IPS DF 6.9 (cell line): ENCODE measurements around the gene SLC9B1.
"Not testable (repeated sequence)": the region's sequence is repeated elsewhere in the genome, so short reads cannot be mapped to it uniquely, and the experiment has no call there.

Experiments used
- DNase-seq: peaks from one replicate; pipeline ENCODE4 v3.0.0-alpha.2; 2013; ENCODE audit warnings: low read depth, low spot score
- H3K27ac ChIP-seq: one replicate; pipeline ENCODE4 v1.5.1; 2013; ENCODE audit warnings: low read length, control low read depth
- H3K27me3 ChIP-seq: 2 replicates; pipeline ENCODE4 v1.6.1; 2013; ENCODE audit warnings: mild to moderate bottlenecking, low read length; ENCODE audit not compliant: control insufficient read depth, insufficient read depth
- H3K36me3 ChIP-seq: 2 replicates; pipeline ENCODE4 v1.6.1; 2013; ENCODE audit warnings: low read length; ENCODE audit not compliant: control insufficient read depth, insufficient read depth
- H3K4me1 ChIP-seq: 2 replicates; pipeline ENCODE4 v1.6.1; 2013; ENCODE audit warnings: low read length; ENCODE audit not compliant: control insufficient read depth, insufficient read depth
- H3K4me3 ChIP-seq: 2 replicates; pipeline ENCODE4 v1.5.1; 2013; ENCODE audit warnings: mild to moderate bottlenecking, low read length
- H3K9me3 ChIP-seq: 2 replicates; pipeline ENCODE4 v1.6.1; 2013; ENCODE audit warnings: low read length, inconsistent platforms; ENCODE audit not compliant: control insufficient read depth, insufficient read depth
- WGBS: extraction: QIAGEN DNeasy Blood & Tissue Kit; methylation state at CpG from one replicate; pipeline ENCODE4 v1.1.7; 2013; ENCODE audit warnings: mixed read lengths, missing lambda C conversion rate; ENCODE audit not compliant: insufficient read length, insufficient coverage; 5-methylcytosine and 5-hydroxymethylcytosine counted together

SLC9B1 gene

GRCh38 chr4:102945066-102945465, 74.4 kb downstream of the SLC9B1 start:
- Histone ChIP-seq H3K4me1 (no peaks in the 10 kb centered on the region), H3K27me3 (no peaks in the 10 kb centered on the region), H3K4me3 (no peak overlapping the region), H3K27ac (no peak overlapping the region), H3K36me3 (no peaks in the 10 kb centered on the region), H3K9me3 (no peaks in the 10 kb centered on the region)
- DNase-seq: no peak
- no CpG with 5 or more reads among the region's 3 CpGs for WGBS

GRCh38 chr4:102938063-102938462, 81.4 kb downstream of the SLC9B1 start:
- H3K9me3 ChIP-seq, H3K4me1 ChIP-seq, H3K27me3 ChIP-seq, H3K4me3 ChIP-seq, H3K36me3 ChIP-seq, DNase-seq, H3K27ac ChIP-seq: not testable (repeated sequence)
- WGBS: no CpG with 5 or more reads among the region's 2 CpGs

- no peak overlapping the region for H3K4me3 ChIP-seq
- H3K27ac ChIP-seq: no peak overlapping the region
- DNase-seq: no peak
- H3K27me3 ChIP-seq: no peaks in the 10 kb centered on the region
- H3K9me3 ChIP-seq: no peaks in the 10 kb centered on the region
- no peaks in the 10 kb centered on the region; the same call in 1 of the 2 replicates for H3K4me1 ChIP-seq
- WGBS: no CpG with 5 or more reads among the region's 2 CpGs
- H3K36me3 ChIP-seq: no peaks in the 10 kb centered on the region
Measured at GRCh38 chr4:102935716-102936115, 83.8 kb downstream of the SLC9B1 start.

DNA sequence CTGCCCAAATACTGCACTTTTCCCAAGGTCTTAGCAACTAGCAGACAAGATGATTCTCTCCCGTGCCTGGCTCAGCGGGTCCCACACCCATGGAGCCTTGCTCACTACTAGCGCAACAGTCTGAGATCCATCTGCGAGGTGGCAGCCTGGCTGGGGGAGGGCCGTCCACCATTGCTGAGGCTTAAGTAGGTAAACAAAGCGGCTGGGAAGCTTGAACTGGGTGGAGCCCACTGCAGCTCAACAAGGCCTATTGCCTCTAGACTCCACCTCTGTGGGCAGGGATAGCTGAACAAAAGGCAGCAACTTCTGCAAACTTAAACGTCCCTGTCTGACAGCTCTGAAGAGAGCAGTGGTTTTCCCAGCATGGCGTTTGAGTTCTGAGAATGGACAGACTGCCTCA, 99.8 kb downstream of the SLC9B1 start:
- no CpG with 5 or more reads among the region's 8 CpGs for WGBS

DNA sequence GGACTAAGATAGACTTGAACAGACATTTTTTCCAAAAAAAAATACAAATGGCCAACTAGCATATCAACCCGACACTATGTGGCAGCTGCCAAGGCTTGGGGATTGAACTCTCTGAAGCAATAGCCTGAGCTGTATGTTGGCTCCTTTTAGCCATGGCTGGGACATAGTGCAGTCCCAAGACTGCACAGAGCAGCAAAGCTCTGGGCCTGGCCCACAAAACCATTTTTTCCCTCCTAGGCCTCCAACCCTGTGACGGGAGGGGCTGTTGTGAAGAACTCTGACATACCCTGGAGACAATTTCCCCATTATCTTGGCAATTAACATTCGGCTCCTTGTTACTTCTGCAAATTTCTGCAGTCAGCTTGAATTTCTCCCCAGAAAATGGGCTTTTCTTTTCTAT, 100.6 kb downstream of the SLC9B1 start:
- no peak overlapping the region for H3K27ac ChIP-seq
- H3K4me1 ChIP-seq: no peaks in the 10 kb centered on the region
- no peak overlapping the region for H3K4me3 ChIP-seq
- DNase-seq: no peak
- WGBS: no CpG with 5 or more reads among the region's 3 CpGs
- H3K36me3 ChIP-seq: no peaks in the 10 kb centered on the region
- H3K27me3 ChIP-seq: no peaks in the 10 kb centered on the region
- no peaks in the 10 kb centered on the region for H3K9me3 ChIP-seq

More for the DNA sequence above, 99.8 kb downstream of the SLC9B1 start:
- DNase-seq, H3K27me3 ChIP-seq, H3K36me3 ChIP-seq, H3K4me3 ChIP-seq, H3K4me1 ChIP-seq, H3K9me3 ChIP-seq, H3K27ac ChIP-seq: not testable (repeated sequence)

DNA sequence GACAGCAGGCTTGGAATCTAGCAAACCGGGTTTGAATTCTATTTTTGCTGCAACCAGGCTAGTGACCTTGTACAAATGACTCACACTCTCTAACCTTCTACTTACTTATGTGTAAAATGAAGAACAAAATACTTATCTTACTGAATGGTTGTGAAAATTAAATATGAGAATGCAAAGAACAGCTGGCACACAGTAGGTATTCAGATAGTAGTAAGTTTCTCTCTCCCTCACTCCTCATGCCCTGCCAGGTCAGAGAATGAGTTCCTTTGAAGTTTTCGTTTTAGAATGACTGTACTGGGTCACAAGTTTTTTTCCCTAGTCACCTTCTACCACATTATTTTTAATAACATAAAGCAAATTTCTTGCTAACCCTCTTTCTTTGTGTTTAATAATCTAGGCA, 117.7 kb downstream of the SLC9B1 start:
- Histone ChIP-seq H3K36me3 (no peaks in the 10 kb centered on the region), H3K4me1 (no peaks in the 10 kb centered on the region), H3K4me3 (no peak overlapping the region), H3K9me3 (no peaks in the 10 kb centered on the region), H3K27me3 (no peaks in the 10 kb centered on the region), H3K27ac (no peak overlapping the region)
- DNase-seq: no peak
- no CpG with 5 or more reads among the region's 2 CpGs for whole genome bisulfite sequencing

- H3K27me3 ChIP-seq, DNase-seq, H3K9me3 ChIP-seq, H3K4me3 ChIP-seq, H3K36me3 ChIP-seq, H3K27ac ChIP-seq, H3K4me1 ChIP-seq: not testable (repeated sequence)
- no CpG with 5 or more reads among the region's 3 CpGs for WGBS
Measured at GRCh38 chr4:102897610-102898009, 121.9 kb downstream of the SLC9B1 start.

DNA sequence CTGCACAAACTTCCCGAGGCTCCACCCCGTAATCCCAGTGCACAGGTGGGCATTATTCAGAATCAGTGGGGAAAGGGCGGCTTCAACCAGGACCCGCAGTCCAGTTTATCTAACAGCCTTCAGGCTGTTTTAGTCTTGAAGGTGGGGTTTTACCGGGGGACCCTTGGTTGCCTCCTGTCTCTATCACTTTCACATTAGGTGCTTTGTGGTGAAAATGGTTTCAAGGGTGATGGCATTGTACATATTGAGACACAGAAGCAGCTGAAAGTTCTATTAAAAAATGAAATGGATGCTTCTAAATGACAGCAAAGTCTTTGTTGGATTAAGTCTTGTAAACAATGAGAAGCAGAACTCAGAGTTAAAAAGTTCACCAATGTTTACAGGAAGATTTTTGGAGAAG, 123.0 kb downstream of the SLC9B1 start:
- not testable (repeated sequence) for H3K27me3 ChIP-seq, DNase-seq, H3K4me3 ChIP-seq, H3K27ac ChIP-seq, H3K9me3 ChIP-seq, H3K4me1 ChIP-seq, H3K36me3 ChIP-seq
- no CpG with 5 or more reads among the region's 5 CpGs for WGBS

DNA sequence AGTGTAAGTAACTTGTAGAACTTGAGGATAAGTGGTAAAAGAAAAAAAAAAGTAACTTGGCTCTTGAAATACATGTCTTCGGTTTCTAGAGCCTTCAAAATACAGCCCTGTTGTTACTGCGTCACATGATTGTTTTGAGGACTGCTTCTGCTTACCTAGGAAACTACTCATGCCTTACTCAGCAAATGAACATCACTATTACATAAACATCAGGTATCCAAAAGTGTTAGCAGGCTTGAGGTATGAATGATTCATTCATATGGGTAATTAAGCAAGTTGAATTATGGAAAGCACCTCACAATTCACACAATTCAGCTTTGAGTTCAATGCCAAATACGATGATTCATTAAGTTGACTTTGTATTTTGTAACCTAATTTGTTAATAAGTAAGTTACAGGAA, 129.6 kb downstream of the SLC9B1 start:
- DNase-seq, H3K4me3 ChIP-seq, H3K4me1 ChIP-seq, H3K27ac ChIP-seq, H3K9me3 ChIP-seq, H3K36me3 ChIP-seq, H3K27me3 ChIP-seq: not testable (repeated sequence)
- no CpG with 5 or more reads among the region's 3 CpGs for WGBS

DNA sequence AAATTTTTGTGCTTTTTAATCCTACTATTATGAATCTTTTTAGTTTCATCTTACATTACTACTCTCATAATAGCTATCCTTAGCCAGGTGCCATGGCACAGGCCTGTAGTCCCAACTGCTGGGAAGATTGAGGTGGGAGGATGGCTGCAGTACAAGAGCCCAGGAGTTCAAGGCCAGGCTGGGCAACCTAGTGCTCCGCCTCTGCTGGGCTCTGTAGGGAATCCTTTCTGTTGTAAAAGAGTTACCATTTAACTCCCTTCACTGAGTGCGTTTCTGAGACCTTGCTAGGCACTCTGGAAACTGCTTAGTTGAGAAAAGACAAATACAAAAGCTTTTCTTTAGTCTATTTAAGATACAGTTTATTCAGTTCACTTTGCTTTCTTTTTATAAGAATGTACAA, 130.9 kb downstream of the SLC9B1 start:
- WGBS: no CpG with 5 or more reads among the region's 2 CpGs
- not testable (repeated sequence) for H3K4me3 ChIP-seq, H3K9me3 ChIP-seq, H3K27ac ChIP-seq, H3K4me1 ChIP-seq, H3K36me3 ChIP-seq, H3K27me3 ChIP-seq
- DNase-seq: peak; percentile 5

- no CpG with 5 or more reads among the region's 2 CpGs for WGBS
- H3K27me3 ChIP-seq: no peaks in the 10 kb centered on the region
- no peak overlapping the region for H3K27ac ChIP-seq
- H3K4me1 ChIP-seq: no peaks in the 10 kb centered on the region; the same call in 1 of the 2 replicates
- no peak overlapping the region for H3K4me3 ChIP-seq
- H3K9me3 ChIP-seq: no peaks in the 10 kb centered on the region
- no peak for DNase-seq
- no peaks in the 10 kb centered on the region for H3K36me3 ChIP-seq
Measured at GRCh38 chr4:102883278-102883677, 136.2 kb downstream of the SLC9B1 start.
